Myometrial cell (primary cell): Measurements from ENCODE around the gene CHIT1. TPM values are rescaled to one million over a fixed set of nuclear protein-coding genes. Genes with fewer than 3 reads are reported as not detected.

ENCODE experiments used
- total RNA-seq: library from RNA; depleted of rRNA; stranded (reverse); fragments of >200 nt; gene quantifications from 2 replicates; pipeline ENCODE4 v1.2.3, GENCODE V29; 2015

Gene CHIT1
- not detected in 2 replicates for total RNA-seq

GRCh38 chr1:203229471-203230135 is at the start of gene CHIT1:
Gene CHIT1, minus strand, starts transcription at chr1:203229673. Its CDS starts 37 bp downstream, at chr1:203229636.

GRCh38 chr1:203186446-203187303 is 42.8 kb downstream of the CHIT1 start, which contains the start of gene CHI3L1:
Gene CHI3L1, minus strand, starts transcription at chr1:203186704. Its CDS starts 81 bp downstream, at chr1:203186623.

GRCh38 chr1:203175237-203175826 is 54.1 kb downstream of the CHIT1 start, which contains the start of gene MYBPH:
Gene MYBPH, minus strand, starts transcription at chr1:203175826. Its CDS starts 71 bp downstream, at chr1:203175755.

Other genes with a start within 250 kb of the CHIT1 start
- gene TMEM183A, start 222.3 kb downstream of the CHIT1 start, total RNA-seq: 82.2 and 83.5 TPM in 2 replicates
- not detected in 2 replicates for gene PPFIA4, start 203.2 kb downstream of the CHIT1 start, total RNA-seq
- gene MYOG, start 143.7 kb downstream of the CHIT1 start, total RNA-seq: not detected in 2 replicates
- gene ADORA1, start 101.9 kb downstream of the CHIT1 start, total RNA-seq: 0.53 TPM in 1 of 2 replicates, not detected in the other
- 0.18 TPM in 1 of 2 replicates, not detected in the other for gene MYBPH, start 53.8 kb downstream of the CHIT1 start, total RNA-seq
- gene CHI3L1, start 43.0 kb downstream of the CHIT1 start, total RNA-seq: 1.4 TPM in 1 of 2 replicates, not detected in the other
- gene BTG2, start 75.8 kb upstream of the CHIT1 start, total RNA-seq: 5.1 and 6.1 TPM in 2 replicates
- gene FMOD, start 121.4 kb upstream of the CHIT1 start, total RNA-seq: 1.9 and 3.5 TPM in 2 replicates
- gene PRELP, start 246.1 kb upstream of the CHIT1 start, total RNA-seq: 0.18 and 0.58 TPM in 2 replicates